Astrocyte (in vitro differentiated cells and primary cell): Measurements from ENCODE around the gene MBD2. TPM values are rescaled to one million over a fixed set of nuclear protein-coding genes. Genes with fewer than 3 reads are reported as not detected.

Experiments used
- DNase-seq: peaks from one replicate; pipeline ENCODE4 v3.0.0-alpha.2; 2010; ENCODE audit warnings: low read depth
- FAIRE-seq: peaks from 2 replicates; lab custom pipeline; 2011; peaks lifted over from hg19 to GRCh38; lab: Jason Lieb, UNC
- H2AFZ ChIP-seq: 2 replicates; pipeline ENCODE4 v1.6.0; 2012; ENCODE audit warnings: low read depth, low read length, inconsistent platforms
- H3K27ac ChIP-seq: 2 replicates; pipeline ENCODE4 v1.5.1; 2011; ENCODE audit warnings: low read depth, low read length, inconsistent platforms
- H3K27me3 ChIP-seq: 2 replicates; pipeline ENCODE4 v1.6.0; 2011; ENCODE audit warnings: low read length, inconsistent platforms; ENCODE audit not compliant: insufficient read depth
- H3K36me3 ChIP-seq: 2 replicates; pipeline ENCODE4 v1.5.1; 2011; ENCODE audit warnings: low read length, inconsistent platforms; ENCODE audit not compliant: insufficient read depth
- H3K4me1 ChIP-seq: 2 replicates; pipeline ENCODE4 v1.5.1; 2011; ENCODE audit warnings: low read length, inconsistent platforms; ENCODE audit not compliant: insufficient read depth
- H3K4me2 ChIP-seq: 2 replicates; pipeline ENCODE4 v1.6.0; 2012; ENCODE audit warnings: low read length, inconsistent platforms
- H3K4me3 ChIP-seq: 2 replicates; pipeline ENCODE4 v1.5.1; 2011; ENCODE audit warnings: low read depth, mild to moderate bottlenecking, low read length, inconsistent platforms; ENCODE audit not compliant: insufficient read depth
- H3K79me2 ChIP-seq: 2 replicates; pipeline ENCODE4 v1.6.0; 2012; ENCODE audit warnings: mild to moderate bottlenecking, low read length, inconsistent platforms; ENCODE audit not compliant: insufficient read depth
- H3K9ac ChIP-seq: 2 replicates; pipeline ENCODE4 v1.6.0; 2012; ENCODE audit warnings: mild to moderate bottlenecking, low read length, inconsistent platforms
- H3K9me3 ChIP-seq: 2 replicates; pipeline ENCODE4 v1.5.1; 2012; ENCODE audit warnings: low read depth, mild to moderate bottlenecking, low read length, inconsistent platforms; ENCODE audit not compliant: insufficient read depth
- H4K20me1 ChIP-seq: 2 replicates; pipeline ENCODE4 v1.6.0; 2012; ENCODE audit warnings: low read length, inconsistent platforms; ENCODE audit not compliant: insufficient read depth
- H3K27ac Mint-ChIP-seq: one replicate; pipeline ENCODE4 v1.8.0; 2021; ENCODE audit warnings: mild to moderate bottlenecking, mixed read lengths; ENCODE audit not compliant: unreplicated experiment
- H3K27me3 Mint-ChIP-seq: one replicate; pipeline ENCODE4 v1.8.0; 2021; ENCODE audit warnings: low read depth, mixed read lengths; ENCODE audit not compliant: unreplicated experiment
- H3K36me3 Mint-ChIP-seq: one replicate; pipeline ENCODE4 v1.8.0; 2021; ENCODE audit warnings: low read depth, mixed read lengths; ENCODE audit not compliant: unreplicated experiment
- H3K4me1 Mint-ChIP-seq: one replicate; pipeline ENCODE4 v1.8.0; 2021; ENCODE audit warnings: low read depth, mixed read lengths; ENCODE audit not compliant: unreplicated experiment
- H3K4me3 Mint-ChIP-seq: one replicate; pipeline ENCODE4 v1.8.0; 2021; ENCODE audit warnings: mild to moderate bottlenecking, moderate library complexity, mixed read lengths; ENCODE audit not compliant: unreplicated experiment
- H3K9me3 Mint-ChIP-seq: one replicate; pipeline ENCODE4 v1.8.0; 2021; ENCODE audit warnings: mild to moderate bottlenecking, mixed read lengths; ENCODE audit not compliant: unreplicated experiment
- EZH2 ChIP-seq: IDR thresholded peaks from 2 replicates; pipeline ENCODE4 v1.6.1; 2012; ENCODE audit warnings: mild to moderate bottlenecking, low read length, inconsistent platforms; ENCODE audit not compliant: insufficient read depth
- total RNA-seq: library from RNA; stranded (reverse); gene quantifications from 2 replicates; pipeline ENCODE4 v1.2.1, GENCODE V29; 2021
- TF ChIP-seq, protein P1 (sequence below): IDR thresholded peaks from 2 replicates; pipeline ENCODE4 v1.5.1; 2011; ENCODE audit warnings: low read depth, mild to moderate bottlenecking, inconsistent platforms, low read length, moderate library complexity; ENCODE audit not compliant: insufficient read depth

MBD2 gene
- total RNA-seq, 1 donor from 2014 or later, result 53.1 TPM

DNA sequence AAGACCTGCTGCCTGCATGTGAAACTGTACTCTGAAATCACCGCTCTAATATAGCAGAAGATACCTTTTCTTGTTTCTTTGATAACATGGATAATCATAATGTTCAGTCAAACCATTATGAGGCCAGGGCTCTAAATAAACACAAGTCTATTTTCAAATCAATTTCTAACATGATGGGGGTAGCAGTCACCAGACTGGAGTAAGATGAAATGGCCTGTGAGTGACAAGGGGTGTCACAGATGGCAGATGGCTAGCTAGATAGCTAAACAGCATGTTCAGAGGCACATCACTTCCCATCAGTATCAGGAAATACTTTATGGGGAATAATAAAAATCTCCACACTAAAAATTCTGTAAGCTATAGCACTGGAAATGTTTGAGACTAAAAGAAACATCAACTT is 14.0 kb downstream of the MBD2 start:
- H3K27ac ChIP-seq, result no peak overlapping the region
- H4K20me1 ChIP-seq, result peaks cover 85% of the 10 kb centered on the region
- H3K27me3 Mint-ChIP-seq, result no peaks in the 10 kb centered on the region
- DNase-seq, result no peak
- no peaks in the 10 kb centered on the region for H3K27me3 ChIP-seq
- no peak overlapping the region for H3K4me3 Mint-ChIP-seq
- no peaks in the 10 kb centered on the region for H3K36me3 Mint-ChIP-seq
- no peak overlapping the region for H3K4me3 ChIP-seq
- no peaks in the 10 kb centered on the region for H3K9me3 Mint-ChIP-seq
- H3K27ac Mint-ChIP-seq, result no peak overlapping the region
- H3K9ac ChIP-seq, result no peak overlapping the region
- H3K9me3 ChIP-seq, result no peaks in the 10 kb centered on the region
- no peaks in the 10 kb centered on the region for H3K36me3 ChIP-seq
- H3K4me1 Mint-ChIP-seq, result peaks cover 28% of the 10 kb centered on the region
- H3K4me1 ChIP-seq, result peaks cover 3% of the 10 kb centered on the region
- peaks cover 96% of the 10 kb centered on the region for H3K79me2 ChIP-seq
- TF ChIP-seq, protein P1, sequence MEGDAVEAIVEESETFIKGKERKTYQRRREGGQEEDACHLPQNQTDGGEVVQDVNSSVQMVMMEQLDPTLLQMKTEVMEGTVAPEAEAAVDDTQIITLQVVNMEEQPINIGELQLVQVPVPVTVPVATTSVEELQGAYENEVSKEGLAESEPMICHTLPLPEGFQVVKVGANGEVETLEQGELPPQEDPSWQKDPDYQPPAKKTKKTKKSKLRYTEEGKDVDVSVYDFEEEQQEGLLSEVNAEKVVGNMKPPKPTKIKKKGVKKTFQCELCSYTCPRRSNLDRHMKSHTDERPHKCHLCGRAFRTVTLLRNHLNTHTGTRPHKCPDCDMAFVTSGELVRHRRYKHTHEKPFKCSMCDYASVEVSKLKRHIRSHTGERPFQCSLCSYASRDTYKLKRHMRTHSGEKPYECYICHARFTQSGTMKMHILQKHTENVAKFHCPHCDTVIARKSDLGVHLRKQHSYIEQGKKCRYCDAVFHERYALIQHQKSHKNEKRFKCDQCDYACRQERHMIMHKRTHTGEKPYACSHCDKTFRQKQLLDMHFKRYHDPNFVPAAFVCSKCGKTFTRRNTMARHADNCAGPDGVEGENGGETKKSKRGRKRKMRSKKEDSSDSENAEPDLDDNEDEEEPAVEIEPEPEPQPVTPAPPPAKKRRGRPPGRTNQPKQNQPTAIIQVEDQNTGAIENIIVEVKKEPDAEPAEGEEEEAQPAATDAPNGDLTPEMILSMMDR, result no peak
- no peak for TF ChIP-seq EZH2
- no peak for FAIRE-seq
- no peak overlapping the region for H3K4me2 ChIP-seq
- H2AFZ ChIP-seq, result no peak overlapping the region

DNA sequence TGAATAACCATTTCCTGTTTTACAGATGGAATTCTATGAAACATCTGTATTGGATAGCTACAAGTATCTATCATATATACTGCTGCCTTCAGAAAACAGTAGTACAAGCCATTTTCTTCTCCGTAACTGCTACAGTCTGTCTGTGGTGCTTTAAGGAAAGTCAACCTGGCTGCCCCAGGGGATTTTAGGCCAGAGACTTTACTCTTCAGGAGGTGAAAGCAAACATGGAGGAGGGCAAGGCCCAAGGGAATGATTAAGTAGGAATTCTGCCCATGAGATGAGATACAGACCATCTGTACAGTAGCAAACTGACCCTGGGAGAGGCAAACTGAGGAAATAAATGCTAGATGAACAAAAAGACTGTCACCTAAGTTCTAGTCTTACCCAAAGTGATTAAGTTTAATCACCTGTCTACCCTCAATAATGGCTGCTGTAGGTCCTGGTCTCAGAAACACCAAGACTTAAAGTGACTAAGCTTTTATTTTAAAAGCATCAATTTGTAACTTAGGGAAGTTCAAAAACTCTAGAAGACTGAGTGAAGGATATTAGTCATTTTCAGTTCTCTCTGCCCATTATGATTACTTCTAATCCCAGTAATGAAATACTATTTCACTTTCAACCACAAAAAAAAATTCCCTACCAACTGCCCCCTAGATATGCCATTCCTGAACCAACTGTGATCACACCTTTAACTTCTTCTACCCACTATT is 14.8 kb downstream of the MBD2 start:
- no peak overlapping the region for H3K4me3 Mint-ChIP-seq
- H3K36me3 Mint-ChIP-seq, result no peaks in the 10 kb centered on the region
- Histone ChIP-seq H3K9ac (no peak overlapping the region), H3K9me3 (no peaks in the 10 kb centered on the region), H3K4me2 (peak overlapping the region; percentile 55), H2AFZ (no peak overlapping the region), H4K20me1 (peaks cover 82% of the 10 kb centered on the region), H3K4me1 (peaks cover 3% of the 10 kb centered on the region), H3K79me2 (peaks cover 95% of the 10 kb centered on the region), H3K27ac (peak overlapping the region; percentile 20), H3K27me3 (no peaks in the 10 kb centered on the region), H3K4me3 (no peak overlapping the region), H3K36me3 (no peaks in the 10 kb centered on the region)
- FAIRE-seq, result peak; percentile 9
- H3K27me3 Mint-ChIP-seq, result no peaks in the 10 kb centered on the region
- no peaks in the 10 kb centered on the region for H3K9me3 Mint-ChIP-seq
- no peak for DNase-seq
- TF ChIP-seq, protein P1, result no peak
- TF ChIP-seq EZH2, result no peak
- peaks cover 27% of the 10 kb centered on the region for H3K4me1 Mint-ChIP-seq
- H3K27ac Mint-ChIP-seq, result peak overlapping the region; percentile 83

DNA sequence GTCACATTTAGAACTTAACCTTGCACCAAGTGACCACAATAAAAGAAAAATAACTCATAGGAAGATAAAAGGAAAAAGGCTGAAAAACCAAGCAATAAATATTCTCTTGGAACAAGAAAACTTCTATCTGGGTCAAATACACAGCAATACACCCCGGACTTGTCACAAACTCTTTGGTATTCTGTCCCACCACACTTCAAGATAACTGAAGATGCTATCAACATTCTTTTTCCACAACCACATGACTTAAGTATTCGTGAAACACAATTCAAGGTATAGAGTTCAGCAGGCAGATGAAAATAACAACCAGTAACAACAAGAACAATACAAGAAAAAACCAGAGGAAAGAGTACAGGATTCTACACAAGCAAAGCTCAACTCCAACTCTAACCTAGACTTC is 18.0 kb downstream of the MBD2 start:
- Histone ChIP-seq H3K4me2 (no peak overlapping the region), H2AFZ (no peak overlapping the region), H3K9ac (no peak overlapping the region), H3K36me3 (peaks cover 7% of the 10 kb centered on the region), H4K20me1 (peaks cover 69% of the 10 kb centered on the region), H3K4me3 (no peak overlapping the region), H3K4me1 (peaks cover 3% of the 10 kb centered on the region), H3K27me3 (no peaks in the 10 kb centered on the region), H3K9me3 (no peaks in the 10 kb centered on the region), H3K27ac (no peak overlapping the region), H3K79me2 (peaks cover 89% of the 10 kb centered on the region)
- no peak overlapping the region for H3K27ac Mint-ChIP-seq
- FAIRE-seq, result no peak
- H3K36me3 Mint-ChIP-seq, result peaks cover 4% of the 10 kb centered on the region
- H3K4me3 Mint-ChIP-seq, result no peak overlapping the region
- TF ChIP-seq, protein P1, result no peak
- no peak for TF ChIP-seq EZH2
- H3K4me1 Mint-ChIP-seq, result peaks cover 31% of the 10 kb centered on the region
- H3K27me3 Mint-ChIP-seq, result no peaks in the 10 kb centered on the region
- H3K9me3 Mint-ChIP-seq, result no peaks in the 10 kb centered on the region
- DNase-seq, result peak; percentile 40
